Measurements from ENCODE around the gene FBXL12. TPM values are rescaled to one million over a fixed set of nuclear protein-coding genes. Genes with fewer than 3 reads are reported as not detected.
"Not testable (repeated sequence)": the region's sequence is repeated elsewhere in the genome, so short reads cannot be mapped to it uniquely, and the experiment has no call there.

The FBXL12 gene
- total RNA-seq, 1 donor from 2014 or later = 13.2 TPM

DNA sequence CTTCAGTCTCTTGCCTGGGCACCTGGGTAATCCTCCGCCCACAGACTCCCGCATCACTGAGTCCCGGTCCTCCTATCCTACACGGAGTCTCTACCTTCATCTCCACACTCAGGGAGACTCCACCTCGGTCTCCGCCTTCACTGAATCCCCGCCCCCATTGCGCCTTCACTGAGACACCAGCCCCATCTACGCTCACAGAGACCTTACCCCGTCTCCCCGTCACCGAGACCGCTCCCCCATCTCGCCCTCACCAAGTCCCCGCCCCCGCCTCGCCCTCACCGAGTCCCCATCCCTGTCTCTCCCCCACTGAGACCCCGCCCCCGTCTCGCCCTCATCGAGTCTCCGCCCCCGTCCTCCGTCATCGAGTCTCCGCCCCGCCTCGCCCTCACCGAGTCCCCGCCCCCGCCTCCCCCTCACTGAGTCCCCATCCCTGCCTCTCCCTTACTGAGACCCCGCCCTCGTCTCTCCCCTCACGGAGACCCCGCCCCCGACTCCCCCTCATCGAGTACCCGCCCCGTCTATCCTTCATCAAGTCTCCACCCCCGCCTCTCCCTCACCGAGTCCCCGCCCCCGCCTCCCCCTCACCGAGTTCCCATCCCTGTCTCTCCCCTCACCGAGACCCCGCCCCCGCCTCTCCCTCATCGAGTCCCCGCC lies 27.2 kb downstream of the FBXL12 start:
- ATAC-seq = peak; percentile 82

DNA sequence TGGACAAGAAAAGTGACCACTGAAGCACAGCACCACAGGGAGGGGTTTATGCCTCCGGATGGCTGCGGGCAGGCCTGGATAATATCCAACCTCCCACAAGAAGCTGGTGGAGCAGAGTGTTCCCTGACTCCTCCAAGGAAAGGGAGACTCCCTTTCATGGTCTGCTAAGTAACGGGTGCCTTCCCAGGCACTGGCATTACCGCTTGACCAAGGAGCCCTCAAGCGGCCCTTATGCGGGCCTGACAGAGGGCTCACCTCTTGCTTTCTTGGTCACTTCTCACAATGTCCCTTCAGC lies 27.9 kb downstream of the FBXL12 start:
- not testable (repeated sequence) for ATAC-seq

GRCh38 chr19:9789579-9789978 lies 29.3 kb downstream of the FBXL12 start:
- not testable (repeated sequence) for ATAC-seq

DNA sequence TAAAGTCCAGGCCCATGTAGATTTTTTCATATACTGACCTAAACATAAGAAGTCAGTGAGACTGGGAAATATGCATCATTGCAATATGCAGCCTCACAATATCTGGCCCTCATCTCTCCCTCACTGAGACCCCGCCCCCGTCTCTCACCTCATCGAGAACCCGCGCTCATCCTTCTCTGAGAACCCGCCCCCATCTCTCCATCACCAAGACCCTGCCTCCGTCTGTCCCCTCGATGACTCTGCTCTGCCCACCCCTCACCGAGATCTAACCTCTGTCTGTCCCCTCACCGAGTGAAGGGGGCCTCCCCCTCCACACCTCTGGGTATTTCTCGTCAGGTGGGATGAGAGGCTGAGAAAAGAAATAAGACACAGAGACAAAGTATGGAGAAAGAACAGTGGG lies 29.8 kb downstream of the FBXL12 start:
- ATAC-seq = no peak

GRCh38 chr19:9788604-9789003 lies 30.3 kb downstream of the FBXL12 start:
- not testable (repeated sequence) for ATAC-seq

DNA sequence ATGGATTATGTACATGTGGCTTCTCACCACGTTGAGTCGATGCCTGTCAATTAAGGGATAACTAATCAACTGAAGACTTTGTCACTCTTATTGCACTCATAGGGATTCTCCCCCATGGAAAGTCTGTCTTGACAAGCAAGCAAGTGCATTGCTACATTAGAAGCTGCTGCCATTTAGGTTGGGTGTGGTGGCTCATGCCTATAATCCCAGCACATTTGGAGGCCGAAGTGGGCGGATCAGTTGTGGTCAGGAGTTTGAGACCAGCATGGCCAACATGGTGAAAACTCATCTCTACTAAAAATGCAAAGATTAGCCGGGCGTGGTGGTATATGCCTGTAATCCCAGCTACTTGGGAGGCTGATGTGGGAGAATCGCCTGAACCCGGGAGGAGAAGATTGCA lies 32.1 kb downstream of the FBXL12 start:
- no peak for ATAC-seq

- ATAC-seq = no peak
Observed at GRCh38 chr19:9786342-9786741, 32.5 kb downstream of the FBXL12 start.

GRCh38 chr19:9785367-9786331 lies 33.2 kb downstream of the FBXL12 start:
- ATAC-seq = peak; percentile 93

DNA sequence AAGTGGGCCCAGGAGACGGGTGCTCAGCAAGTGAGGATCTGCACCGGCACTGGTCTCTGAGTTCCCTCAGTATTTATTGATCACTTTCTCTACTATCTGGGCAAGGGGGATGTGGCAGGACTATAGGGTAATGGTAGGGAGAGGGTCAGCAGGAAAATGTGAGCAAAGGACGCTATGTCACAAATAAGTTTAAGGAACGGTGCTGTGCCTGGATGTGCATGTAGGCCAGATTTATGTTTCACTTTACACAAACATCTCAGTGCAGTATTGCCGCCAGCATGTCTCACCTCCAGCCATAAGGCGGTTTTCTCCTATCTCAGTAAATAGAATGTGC lies 34.7 kb downstream of the FBXL12 start:
- not testable (repeated sequence) for ATAC-seq

GRCh38 chr19:9782338-9782737 lies 36.5 kb downstream of the FBXL12 start:
- no peak for ATAC-seq

DNA sequence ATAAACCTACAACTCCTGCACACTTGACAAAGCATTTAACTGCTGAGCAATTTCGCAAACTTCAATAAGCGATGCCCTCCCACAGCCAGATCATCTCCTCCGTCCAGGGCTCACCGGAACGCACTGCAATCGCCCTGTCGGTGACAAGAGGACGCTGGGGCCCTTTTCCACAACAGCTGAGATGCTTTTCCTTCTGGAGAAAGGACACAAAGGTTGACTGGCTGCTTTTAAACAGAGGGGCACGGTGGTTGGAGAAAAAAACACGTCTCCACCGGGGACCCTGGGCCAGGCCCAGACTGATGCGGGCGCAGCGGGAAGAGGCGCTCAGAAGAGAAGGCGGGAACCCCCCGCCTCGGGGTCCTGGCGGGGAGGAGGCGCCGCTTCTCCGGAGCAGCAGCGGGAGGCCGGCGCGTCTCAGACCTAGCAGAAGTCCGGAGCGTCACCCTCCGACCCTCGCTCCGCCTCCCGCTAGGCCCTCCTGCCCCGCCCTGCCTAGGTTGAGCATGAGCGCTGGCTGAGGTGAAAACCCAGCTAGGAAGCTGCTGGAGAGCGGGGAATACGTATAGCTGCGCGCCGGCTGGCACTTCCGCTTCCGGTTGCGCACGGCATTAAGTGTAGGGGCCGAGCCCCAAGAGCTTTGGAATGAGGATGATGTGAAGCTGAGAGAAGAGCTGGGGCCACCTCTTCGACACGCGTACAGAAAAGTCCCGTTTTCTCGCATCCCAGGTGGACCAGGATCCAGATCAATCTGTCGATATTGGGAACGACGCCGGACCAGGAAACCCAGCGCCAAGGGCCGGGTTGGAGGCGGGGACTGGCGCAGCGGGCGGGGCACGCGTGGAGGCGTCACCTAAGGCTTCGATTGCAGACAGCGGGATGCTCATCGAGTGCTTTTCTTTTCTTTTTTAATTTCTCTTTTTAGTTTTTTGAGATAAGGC lies 50.4 kb downstream of the FBXL12 start, which contains the start of gene ZNF846:
Gene ZNF846 (minus strand): TSS at position 564 of the 938 bp plus-strand sequence. CDS start 3,788 bp downstream, outside the sequence.
- ATAC-seq = peak; percentile 98

Other genes starting within 250 kb of the FBXL12 start
- gene ZNF121, start 234.6 kb downstream of the FBXL12 start, total RNA-seq = 28.0 TPM
- 41.0 TPM for gene ZNF561, start 197.8 kb downstream of the FBXL12 start, total RNA-seq
- 46.7 TPM for gene ZNF562, start 144.0 kb downstream of the FBXL12 start, total RNA-seq
- gene ZNF846, start 50.3 kb downstream of the FBXL12 start, total RNA-seq = 13.0 TPM
- gene UBL5, start 8.8 kb upstream of the FBXL12 start, total RNA-seq = 297 TPM
- gene PIN1, start 16.2 kb upstream of the FBXL12 start, total RNA-seq = 54.4 TPM
- 5.1 TPM for gene OLFM2, start 117.4 kb upstream of the FBXL12 start, total RNA-seq
- gene COL5A3, start 191.4 kb upstream of the FBXL12 start, total RNA-seq = 5.6 TPM
- gene RDH8, start 194.4 kb upstream of the FBXL12 start, total RNA-seq = not detected